Stimulated activated CD4-positive, alpha-beta T cell treated with anti-CD3 and anti-CD28 coated beads, Interleukin-4, amount 100 ng/mL, for 4 hours (primary cell): Measurements from ENCODE around the gene WWC1.
"Not testable (repeated sequence)": the region's sequence is repeated elsewhere in the genome, so short reads cannot be mapped to it uniquely, and the experiment has no call there.

Experiments
- DNase-seq, 2 experiments: peaks; one replicate each; pipeline ENCODE4 v3.0.0-alpha.2; 2020

The WWC1 gene

GRCh38 chr5:168286863-168287262 lies 4.6 kb upstream of the WWC1 start:
- DNase-seq = not testable (repeated sequence)

DNA sequence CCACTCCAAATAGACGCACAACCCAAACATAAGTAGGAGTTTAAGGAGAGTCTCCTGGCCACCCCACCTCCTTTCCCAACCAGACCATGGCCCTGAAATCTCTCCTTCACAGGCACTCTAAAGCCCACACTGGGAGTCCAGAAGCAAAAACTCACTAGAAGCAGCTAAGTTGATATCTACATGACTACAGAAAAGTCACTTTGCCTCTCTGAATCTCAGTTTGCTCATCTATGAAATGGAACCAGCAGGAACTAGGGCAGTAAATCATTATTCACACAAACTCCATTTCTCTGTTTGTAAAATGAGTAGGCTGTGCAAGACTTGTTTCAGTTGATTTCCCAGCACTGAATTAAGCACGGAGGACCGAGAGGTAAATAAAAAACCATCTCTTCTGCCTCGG lies 4.1 kb upstream of the WWC1 start:
- no peak for DNase-seq

- DNase-seq = no peak
Observed at GRCh38 chr5:168288349-168289245, 2.8 kb upstream of the WWC1 start.

GRCh38 chr5:168290902-168291341 lies 523 bp upstream of the WWC1 start:
- no peak for DNase-seq

GRCh38 chr5:168291964-168292785 lies 730 bp downstream of the WWC1 start:
- DNase-seq = no peak

- no peak for DNase-seq
Observed at GRCh38 chr5:168292786-168293696, 1.6 kb downstream of the WWC1 start.

- DNase-seq = no peak
Observed at GRCh38 chr5:168295574-168296201, 4.2 kb downstream of the WWC1 start.

GRCh38 chr5:168296682-168297081 lies 5.2 kb downstream of the WWC1 start:
- no peak for DNase-seq

GRCh38 chr5:168298949-168299348 lies 7.5 kb downstream of the WWC1 start:
- no peak for DNase-seq

DNA sequence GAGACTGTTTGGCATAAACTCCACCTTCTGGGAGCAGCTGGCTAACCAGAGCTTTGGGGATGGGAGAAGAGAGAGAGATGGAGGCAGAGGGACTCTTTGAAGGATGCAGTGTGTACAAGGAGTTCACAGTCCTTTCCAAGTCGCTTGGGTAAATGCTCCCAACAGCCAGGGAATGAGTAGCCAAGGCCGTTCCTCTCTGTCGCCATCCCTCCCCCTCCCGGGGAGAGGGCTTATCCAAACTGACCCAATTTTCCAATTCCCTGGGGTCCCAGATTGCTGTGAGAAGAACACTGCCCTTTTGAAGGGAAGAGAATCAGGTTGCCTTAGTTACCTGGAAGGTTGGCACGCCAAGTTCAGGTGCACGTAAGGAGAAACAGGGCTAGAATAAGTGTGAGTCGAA lies 7.9 kb downstream of the WWC1 start:
- no peak for DNase-seq

DNA sequence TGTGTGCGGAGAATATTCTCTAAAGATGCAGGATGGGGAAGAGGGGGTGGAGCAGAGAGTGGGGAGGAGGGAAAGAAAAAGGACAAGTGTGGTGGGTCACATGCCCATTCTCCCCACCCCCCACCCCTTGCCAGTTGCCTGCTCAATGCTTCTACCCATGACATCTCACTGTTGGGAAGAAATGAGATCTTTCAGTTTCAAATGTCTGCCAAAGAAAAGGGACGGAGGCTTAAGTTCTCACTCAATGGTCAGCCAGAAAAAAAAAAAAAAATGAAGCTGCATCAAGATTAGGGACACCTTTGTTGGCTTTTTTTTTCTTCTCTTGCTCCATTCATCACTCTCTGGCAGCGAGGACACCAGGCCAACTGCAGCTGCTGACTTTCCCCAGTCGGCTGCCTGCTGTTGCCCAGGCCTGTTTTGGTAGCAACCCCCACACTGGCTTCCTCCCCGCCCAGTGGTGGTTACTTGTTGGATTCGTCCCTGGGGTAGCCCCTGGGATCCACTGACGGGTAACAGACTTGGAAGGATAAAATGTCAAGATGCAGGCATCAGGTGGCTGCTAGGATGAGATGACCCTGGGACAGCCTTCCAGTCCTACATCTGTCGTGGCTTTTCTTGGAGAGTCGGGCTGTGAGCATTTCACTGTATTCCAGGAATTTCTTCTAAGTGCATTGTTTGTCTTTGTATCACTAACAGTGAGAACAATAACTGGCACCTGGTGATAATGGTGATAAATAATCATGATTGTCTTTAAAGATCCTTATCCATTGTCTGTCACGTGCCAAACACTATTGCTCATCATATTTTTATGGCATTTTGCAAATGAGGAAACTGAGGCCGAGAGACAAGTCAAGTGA lies 9.1 kb downstream of the WWC1 start:
- DNase-seq = no peak

DNA sequence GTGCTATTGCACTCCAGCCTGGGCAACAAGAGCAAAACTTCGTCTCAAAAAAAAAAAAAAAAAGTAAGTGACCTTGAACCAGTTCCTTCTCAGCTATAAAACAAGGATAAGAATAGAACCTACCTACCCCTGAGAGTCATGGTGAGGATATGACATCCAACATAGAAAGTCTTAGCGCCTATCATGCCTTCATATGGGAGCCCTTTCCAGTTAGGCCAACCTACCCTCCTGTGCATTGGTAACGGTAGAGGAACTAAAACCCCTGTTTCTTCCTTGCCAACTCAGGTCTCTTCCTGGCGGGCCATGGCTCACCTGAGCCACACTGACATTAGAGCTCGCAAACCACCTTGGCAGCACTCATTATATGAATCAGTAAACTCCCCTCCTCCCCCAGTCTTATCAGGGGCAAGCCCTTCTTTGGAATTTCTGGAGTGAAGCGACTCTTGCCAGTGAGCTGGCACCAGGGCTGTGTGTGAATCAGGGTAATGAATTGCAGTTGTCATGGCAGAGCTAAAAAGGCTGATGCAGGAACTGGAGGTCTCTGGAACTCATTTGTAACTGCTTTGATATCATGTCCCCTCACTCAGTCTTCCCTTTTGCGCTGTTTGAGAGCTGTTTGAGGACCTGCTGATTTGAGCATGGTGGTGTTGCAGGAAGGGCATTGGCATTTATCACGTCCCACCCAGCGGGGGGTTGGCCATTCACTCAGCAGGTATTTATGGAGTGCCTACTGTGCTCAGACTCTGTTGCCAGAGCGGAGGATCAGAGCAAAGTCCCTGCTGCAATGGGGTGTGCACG lies 10.3 kb downstream of the WWC1 start:
- no peak for DNase-seq

- no peak for DNase-seq
Observed at GRCh38 chr5:168302785-168303184, 11.3 kb downstream of the WWC1 start.

- DNase-seq = no peak
Observed at GRCh38 chr5:168303393-168304025, 12.1 kb downstream of the WWC1 start.

DNA sequence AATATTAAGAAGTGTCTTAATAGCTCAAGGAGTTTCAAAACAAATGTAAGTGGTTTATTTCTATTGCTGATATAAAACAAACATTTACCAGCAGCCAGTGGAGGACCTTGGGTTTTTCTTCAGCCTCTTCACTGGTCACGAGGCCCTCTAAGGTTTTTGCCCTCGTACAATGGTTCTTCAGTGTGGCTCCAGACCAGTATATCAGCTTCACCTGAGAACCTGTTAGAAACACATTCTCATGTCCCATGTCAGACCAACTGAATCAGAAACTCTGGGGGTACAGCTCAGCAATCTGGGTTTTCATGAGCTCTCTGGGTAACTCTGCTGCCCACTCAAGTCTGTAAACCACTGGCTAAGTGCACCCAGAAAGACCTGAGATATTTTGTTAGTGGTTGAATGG lies 12.9 kb downstream of the WWC1 start:
- DNase-seq = no peak

DNA sequence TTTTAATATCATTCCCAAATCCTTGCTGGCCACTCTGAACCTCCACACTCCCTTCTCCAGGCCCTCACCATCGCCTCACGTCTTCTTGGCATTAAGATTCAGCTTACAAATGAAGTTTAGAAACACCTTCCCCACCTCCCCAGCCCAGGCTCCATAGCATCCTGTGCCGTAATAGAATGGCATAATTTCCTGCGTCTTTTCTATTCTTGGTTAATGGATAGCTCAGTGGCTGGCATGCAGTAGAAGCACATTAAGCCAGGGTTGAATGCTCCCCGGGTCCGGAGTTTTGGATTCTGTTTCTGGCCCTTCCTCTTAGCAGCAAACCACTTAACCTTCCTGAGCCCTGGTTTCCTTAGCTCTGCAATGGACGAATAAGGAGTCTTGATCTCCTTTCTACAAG lies 13.8 kb downstream of the WWC1 start:
- no peak for DNase-seq

GRCh38 chr5:168307022-168307421 lies 15.6 kb downstream of the WWC1 start:
- no peak for DNase-seq

DNA sequence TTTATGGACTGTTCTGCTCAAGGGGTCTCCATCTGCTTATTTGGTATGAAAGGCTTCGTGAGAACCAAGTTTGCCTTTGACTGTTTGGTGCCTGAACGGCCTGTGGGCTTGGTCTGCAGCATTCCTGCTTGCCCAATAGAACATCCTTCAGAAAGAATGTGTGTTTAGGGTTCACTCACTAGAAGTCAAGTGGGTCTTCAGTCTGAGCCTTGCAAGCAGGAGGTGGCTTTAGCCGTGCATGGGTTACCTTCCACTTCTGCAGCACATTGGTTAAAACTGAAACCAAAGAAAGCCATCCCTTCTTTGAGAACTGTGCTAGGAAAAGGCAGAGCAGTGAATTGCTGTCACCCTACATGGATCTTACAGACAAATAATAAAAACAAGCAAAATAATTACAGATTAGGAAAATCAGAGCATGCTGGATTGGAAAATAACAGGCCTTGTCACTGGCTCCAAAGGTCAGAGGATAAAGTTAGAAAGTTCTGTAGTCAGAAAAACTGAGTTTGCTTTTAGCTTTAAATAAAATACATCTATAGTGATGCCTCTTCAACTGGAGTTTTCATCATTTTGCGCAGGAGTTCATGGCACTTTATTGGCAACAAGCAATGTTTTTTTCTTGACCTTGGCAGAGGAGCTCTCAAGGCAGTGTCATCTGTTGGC lies 16.6 kb downstream of the WWC1 start:
- DNase-seq = no peak

DNA sequence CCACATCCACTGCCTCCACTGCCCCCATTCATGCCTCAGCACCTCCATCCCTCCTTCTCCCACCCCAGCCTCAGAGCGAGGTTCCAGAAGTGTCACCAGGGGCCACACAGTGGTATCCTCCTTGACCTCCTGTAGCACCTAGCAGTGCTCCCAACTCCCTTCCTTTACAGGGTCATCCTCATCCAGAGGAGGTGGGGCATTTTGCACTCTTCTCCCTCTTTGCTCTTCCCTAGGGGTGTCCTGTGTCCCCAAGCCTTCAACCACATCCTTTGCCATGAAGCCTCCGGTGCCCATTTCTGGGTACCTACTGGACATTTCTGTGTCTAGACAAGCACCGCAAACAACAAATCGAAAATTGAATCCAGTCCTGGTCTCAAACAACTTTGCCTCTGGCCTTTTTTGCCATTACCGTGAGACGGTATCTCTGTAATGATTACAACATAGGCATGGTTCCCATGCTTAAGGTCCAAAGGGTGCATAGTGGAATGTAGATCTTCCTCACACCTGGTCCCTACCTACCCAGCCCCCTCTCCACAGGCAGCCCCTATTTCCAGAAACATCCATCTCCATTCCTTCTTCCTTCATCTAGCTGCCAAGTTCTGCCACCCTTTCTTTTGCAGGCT lies 17.6 kb downstream of the WWC1 start:
- DNase-seq = no peak
